ENCODE results near the gene CDH4.

- no peak for TF ChIP-seq ZNF548 (tag by site-specific recombination; IDR thresholded peaks at IDR 0.05)
- no peak for TF ChIP-seq ZNF121 (tag by site-specific recombination; IDR thresholded peaks at IDR 0.05)
- no peak for TF ChIP-seq CTCF (tag by site-specific recombination; IDR thresholded peaks at IDR 0.05)
Measured at GRCh38 chr20:61483336-61484067, 231.4 kb downstream of the CDH4 start.
